Ovary (tissue), 9 donors: ENCODE measurements around the gene ATAD2B. TPM values are rescaled to one million over a fixed set of nuclear protein-coding genes. Genes with fewer than 3 reads are reported as not detected.

Experiments
- DNase-seq, 5 donors: peaks; one replicate each; pipeline ENCODE4 v3.0.0-alpha.2; 2019 to 2020
- H3K27ac ChIP-seq, 2 donors: fragments of 200-600 bp; one replicate each; pipeline versions ENCODE4 v1.5.1 to v1.8.0; 2019 to 2022
- H3K27me3 ChIP-seq: fragments of 200-600 bp; one replicate; pipeline ENCODE4 v1.8.0; 2022
- H3K36me3 ChIP-seq: fragments of 200-600 bp; sonication (generic); one replicate; pipeline ENCODE4 v1.5.1; 2019
- H3K4me1 ChIP-seq: one replicate; pipeline ENCODE4 v1.8.1; 2013; ENCODE audit warnings: mild to moderate bottlenecking, moderate library complexity; ENCODE audit not compliant: insufficient read depth
- H3K4me3 ChIP-seq: fragments of 200-600 bp; sonication (generic); one replicate; pipeline ENCODE4 v1.5.1; 2017
- H3K9me3 ChIP-seq, 2 donors: fragments of 200-600 bp in 1 of 2; sonication (generic) in 1 of 2; one replicate each; pipeline versions ENCODE4 v1.5.1 to v1.8.1; 2013 to 2019; ENCODE audit warnings: mild to moderate bottlenecking in 1 of 2, moderate library complexity in 1 of 2
- EP300 ChIP-seq: sonication (generic); formaldehyde crosslinking; IDR thresholded peaks from one replicate; pipeline ENCODE4 v1.6.1; 2017; ENCODE audit warnings: antibody characterized with exemption
- POLR2A ChIP-seq: fragments of 450-650 bp; IDR thresholded peaks from one replicate; pipeline ENCODE4 v1.6.1; 2017; ENCODE audit warnings: antibody characterized with exemption, mild to moderate bottlenecking, moderate library complexity
- WGBS, 3 donors: extraction: QIAGEN DNeasy Blood & Tissue Kit in 1 of 3; methylation state at CpG; one replicate each; pipeline versions ENCODE4 v1.1.5 to v1.1.7; 2013 to 2017; 5-methylcytosine and 5-hydroxymethylcytosine counted together
- intact Hi-C, 4 donors: fragments of 100-400 bp; cut with DNase I; formaldehyde crosslinking; loops; one replicate each; pipeline versions ENCODE4 v1.11.0 to v1.15.1; 2022 to 2023
- polyA plus RNA-seq, 2 donors: library from polyadenylated mRNA; stranded (reverse); fragments of 200-250 nt in 1 of 2; fragments of 350-450 nt in 1 of 2; fragmentation: Illumina TruSeq in 1 of 2; extraction: RNeasy Lipid Tissue Mini Kit (QIAGEN cat#74804) in 1 of 2; gene quantifications; one replicate each; pipeline ENCODE4 v1.2.3, GENCODE V29; 2013 to 2014
- total RNA-seq, 7 donors: library from RNA; depleted of rRNA in 2 of 7; stranded (reverse); fragments of >200 nt in 2 of 7; fragmentation: NEBNext Ultra II Directional in 3 of 7; extraction: Animal tissue kit (Norgen Biotek cat#: 25700) in 3 of 7; gene quantifications; one replicate each; pipeline versions ENCODE4 v1.1.0 to v1.2.4, GENCODE V29; 2016 to 2023
- TF ChIP-seq, protein P1 (sequence below), 3 donors: fragments of 450-650 bp in 2 of 3; fragments of 200-600 bp in 1 of 3; IDR thresholded peaks; one replicate each; pipeline versions ENCODE4 v1.5.1 to v1.8.0; 2016 to 2022; ENCODE audit warnings: antibody characterized with exemption in 3 of 3, mild to moderate bottlenecking in 1 of 3
- donor health status: DM: no; HTN: no; CAD: no; lungs with moderate emphysema.
- donor health status: DM: no; HTN: no; CAD: no.
- donor health status: Bipolar disorder and iron deficiency.
- donor health status: DM: yes; HTN: yes; CAD: no.
- donor health status: DM: no; HTN: no; CAD: no.
- donor health status: DM: yes; HTN: yes; CAD: no.

ATAD2B gene
- total and polyA plus RNA-seq, 9 donors, result 4.5 to 29.6 (median 19.8) TPM

DNA sequence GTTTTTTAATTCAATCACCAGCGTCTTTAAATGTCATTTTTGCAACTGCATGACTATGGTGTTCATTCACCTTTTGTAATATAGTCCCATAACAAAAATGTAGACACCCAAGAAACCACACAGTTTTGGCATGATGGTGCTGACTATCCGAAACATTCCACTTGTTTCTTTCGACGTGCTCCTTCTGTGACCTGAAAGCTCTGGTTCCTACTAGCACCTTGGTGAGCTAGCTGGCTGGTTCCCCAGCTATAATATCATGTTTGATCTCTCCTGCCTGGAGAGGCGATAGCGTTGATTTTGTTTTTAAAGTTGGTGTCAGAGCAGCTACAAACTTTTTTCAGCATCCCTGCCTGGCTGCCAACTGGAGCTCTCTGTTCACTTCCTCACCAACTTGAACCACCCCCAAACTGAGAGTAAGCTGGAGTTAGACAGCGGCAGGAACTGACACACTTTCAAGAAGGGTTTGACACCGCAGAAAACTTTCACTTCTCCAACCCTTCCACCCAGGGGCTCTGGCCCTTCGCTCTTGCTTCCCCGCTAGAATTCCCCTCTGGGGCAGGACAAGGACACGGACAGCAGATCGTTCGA, 1.1 kb downstream of the ATAD2B start:
- Histone ChIP-seq H3K9me3 (no peaks in the 10 kb centered on the region), H3K4me3 (peak overlapping the region; percentile 92), H3K27ac (peak overlapping the region; percentile 97 to 98), H3K4me1 (peaks cover 8% of the 10 kb centered on the region), H3K27me3 (no peaks in the 10 kb centered on the region), H3K36me3 (no peaks in the 10 kb centered on the region)
- DNase-seq, result peak in 3 of 5 donors; percentile 27 to 51 (median 43)
- TF ChIP-seq, protein P1, sequence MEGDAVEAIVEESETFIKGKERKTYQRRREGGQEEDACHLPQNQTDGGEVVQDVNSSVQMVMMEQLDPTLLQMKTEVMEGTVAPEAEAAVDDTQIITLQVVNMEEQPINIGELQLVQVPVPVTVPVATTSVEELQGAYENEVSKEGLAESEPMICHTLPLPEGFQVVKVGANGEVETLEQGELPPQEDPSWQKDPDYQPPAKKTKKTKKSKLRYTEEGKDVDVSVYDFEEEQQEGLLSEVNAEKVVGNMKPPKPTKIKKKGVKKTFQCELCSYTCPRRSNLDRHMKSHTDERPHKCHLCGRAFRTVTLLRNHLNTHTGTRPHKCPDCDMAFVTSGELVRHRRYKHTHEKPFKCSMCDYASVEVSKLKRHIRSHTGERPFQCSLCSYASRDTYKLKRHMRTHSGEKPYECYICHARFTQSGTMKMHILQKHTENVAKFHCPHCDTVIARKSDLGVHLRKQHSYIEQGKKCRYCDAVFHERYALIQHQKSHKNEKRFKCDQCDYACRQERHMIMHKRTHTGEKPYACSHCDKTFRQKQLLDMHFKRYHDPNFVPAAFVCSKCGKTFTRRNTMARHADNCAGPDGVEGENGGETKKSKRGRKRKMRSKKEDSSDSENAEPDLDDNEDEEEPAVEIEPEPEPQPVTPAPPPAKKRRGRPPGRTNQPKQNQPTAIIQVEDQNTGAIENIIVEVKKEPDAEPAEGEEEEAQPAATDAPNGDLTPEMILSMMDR (IDR thresholded peaks at IDR 0.05), result no peak
- TF ChIP-seq POLR2A (no peak), EP300 (no peak)
- 1% methylated on average over 13 of the region's 13 CpGs for WGBS, 3 donors
- intact Hi-C loops, result loop anchor here in 2 of 4 donors (2.0 to 5.0 kb wide), 3 partner anchors 151 to 159 kb away; partner anchors contain the start of genes SF3B6 (in 2 of the 2) and TP53I3 (in 1 of the 2)

- intact Hi-C loops, result loop anchor here in 1 of 4 donors (5.0 kb wide), 1 partner anchor 153 kb away; the partner anchor contains the start of gene SF3B6
- Histone ChIP-seq H3K4me3 (peak overlapping the region; percentile 92), H3K27ac (no peak overlapping the region), H3K9me3 (no peaks in the 10 kb centered on the region), H3K27me3 (no peaks in the 10 kb centered on the region), H3K4me1 (peaks cover 8% of the 10 kb centered on the region), H3K36me3 (no peaks in the 10 kb centered on the region)
- DNase-seq, result no peak
- WGBS, 3 donors, result 12 to 14% (median 14%) methylated on average over 7 of the region's 7 CpGs
- TF ChIP-seq, protein P1 (IDR thresholded peaks at IDR 0.05), result no peak
- TF ChIP-seq POLR2A (no peak), EP300 (no peak)
Measured at GRCh38 chr2:23924589-23925359, 2.1 kb downstream of the ATAD2B start.

DNA sequence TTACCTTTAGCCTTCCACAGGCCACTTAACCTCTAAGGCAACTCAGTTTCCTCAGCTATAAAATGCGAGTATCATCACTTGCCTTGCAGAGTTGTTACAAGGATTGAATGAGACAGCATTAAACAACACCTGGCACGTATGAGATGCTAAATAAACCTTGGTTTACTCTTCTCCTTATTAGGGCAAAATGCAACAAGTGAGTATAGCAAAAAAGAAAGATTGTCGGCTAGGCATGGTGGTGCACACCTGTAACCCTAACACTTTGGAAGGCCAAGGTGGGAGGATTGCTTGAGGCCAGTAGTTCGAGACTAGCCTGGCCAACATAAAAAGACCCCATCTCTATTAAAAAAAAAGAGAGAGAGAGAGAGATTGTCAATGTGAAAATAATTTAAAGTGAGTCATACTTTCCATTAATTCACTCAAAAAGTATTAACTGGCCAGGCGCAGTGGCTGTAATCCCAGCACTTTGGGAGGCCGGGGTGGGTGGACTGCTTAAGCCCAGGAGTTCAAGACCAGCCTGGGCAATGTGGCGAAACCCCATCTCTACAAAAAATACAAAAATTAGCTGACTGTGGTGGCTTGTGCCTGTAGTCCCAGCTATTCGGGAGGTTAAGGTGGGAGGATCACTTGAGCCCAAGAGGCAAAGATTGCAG, 8.0 kb downstream of the ATAD2B start:
- H3K9me3 ChIP-seq, result no peaks in the 10 kb centered on the region
- no peak for DNase-seq
- 91 to 93% (median 92%) methylated on average over 8 of the region's 8 CpGs for WGBS, 3 donors
- H3K4me3 ChIP-seq, result no peak overlapping the region
- TF ChIP-seq POLR2A, result no peak
- TF ChIP-seq, protein P1 (IDR thresholded peaks at IDR 0.05), result no peak
- TF ChIP-seq EP300, result no peak
- intact Hi-C loops, result no loop called here
- no peak overlapping the region for H3K27ac ChIP-seq
- no peaks in the 10 kb centered on the region for H3K36me3 ChIP-seq
- no peaks in the 10 kb centered on the region for H3K4me1 ChIP-seq
- H3K27me3 ChIP-seq, result no peaks in the 10 kb centered on the region

- no peaks in the 10 kb centered on the region for H3K36me3 ChIP-seq
- H3K4me3 ChIP-seq, result no peak overlapping the region
- H3K4me1 ChIP-seq, result no peaks in the 10 kb centered on the region
- WGBS, 3 donors, result 63 to 80% (median 74%) methylated on average over 3 of the region's 3 CpGs
- H3K27me3 ChIP-seq, result no peaks in the 10 kb centered on the region
- H3K27ac ChIP-seq, result no peak overlapping the region
- H3K9me3 ChIP-seq, result no peaks in the 10 kb centered on the region
- no peak for TF ChIP-seq POLR2A
- TF ChIP-seq, protein P1 (IDR thresholded peaks at IDR 0.05), result no peak
- no peak for TF ChIP-seq EP300
- no peak for DNase-seq
- intact Hi-C loops, result no loop called here
Measured at GRCh38 chr2:23916727-23917405, 10.1 kb downstream of the ATAD2B start.
